ENCODE results near the gene ALCAM.
A peak's percentile ranks its signal among the peaks of the same experiment; 100 is the strongest.

Gene ALCAM

DNA sequence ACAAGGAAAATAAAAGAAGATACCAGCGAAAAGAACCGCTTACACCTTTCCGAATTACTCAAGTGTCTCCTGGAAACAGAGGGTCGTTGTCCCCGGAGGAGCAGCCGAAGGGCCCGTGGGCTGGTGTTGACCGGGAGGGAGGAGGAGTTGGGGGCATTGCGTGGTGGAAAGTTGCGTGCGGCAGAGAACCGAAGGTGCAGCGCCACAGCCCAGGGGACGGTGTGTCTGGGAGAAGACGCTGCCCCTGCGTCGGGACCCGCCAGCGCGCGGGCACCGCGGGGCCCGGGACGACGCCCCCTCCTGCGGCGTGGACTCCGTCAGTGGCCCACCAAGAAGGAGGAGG lies 325 bp downstream of the ALCAM start:
- ChIA-PET CTCF (interaction anchor here (0.6 to 1.6 kb wide), 2 partner anchors 151 to 464 kb away, joined by 3 to 11 read pairs; no protein-coding TSS in a partner anchor), POLR2A (no interaction called here)
- H3K27ac ChIP-seq (ENCODE audit: extremely low read depth, low read depth, low read length) = peak overlapping the region; percentile 92
- H3K36me3 ChIP-seq (ENCODE audit: control insufficient read depth in 2 of 2, insufficient read depth in 1 of 2, low read length in 2 of 2) = no peaks in the 10 kb centered on the region
- no peak for TF ChIP-seq KLF16 (tag by site-specific recombination; IDR thresholded peaks at IDR 0.05)
- no peak for TF ChIP-seq ZNF2 (tag by site-specific recombination; IDR thresholded peaks at IDR 0.05)
- TF ChIP-seq ZNF776 (tag by site-specific recombination; IDR thresholded peaks at IDR 0.05; ENCODE audit: borderline replicate concordance) = no peak
- TF ChIP-seq ZFP41 (tag by site-specific recombination; IDR thresholded peaks at IDR 0.05; ENCODE audit: borderline replicate concordance) = no peak
- TF ChIP-seq ZNF530 (tag by site-specific recombination; IDR thresholded peaks at IDR 0.05; ENCODE audit: low read depth) = no peak
- no peak for TF ChIP-seq GFI1B (tag by site-specific recombination; IDR thresholded peaks at IDR 0.05)
- no peak for TF ChIP-seq ZNF433 (tag by site-specific recombination; IDR thresholded peaks at IDR 0.05; ENCODE audit: low read depth)
- TF ChIP-seq, protein P1, sequence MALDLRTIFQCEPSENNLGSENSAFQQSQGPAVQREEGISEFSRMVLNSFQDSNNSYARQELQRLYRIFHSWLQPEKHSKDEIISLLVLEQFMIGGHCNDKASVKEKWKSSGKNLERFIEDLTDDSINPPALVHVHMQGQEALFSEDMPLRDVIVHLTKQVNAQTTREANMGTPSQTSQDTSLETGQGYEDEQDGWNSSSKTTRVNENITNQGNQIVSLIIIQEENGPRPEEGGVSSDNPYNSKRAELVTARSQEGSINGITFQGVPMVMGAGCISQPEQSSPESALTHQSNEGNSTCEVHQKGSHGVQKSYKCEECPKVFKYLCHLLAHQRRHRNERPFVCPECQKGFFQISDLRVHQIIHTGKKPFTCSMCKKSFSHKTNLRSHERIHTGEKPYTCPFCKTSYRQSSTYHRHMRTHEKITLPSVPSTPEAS (tag by site-specific recombination; IDR thresholded peaks at IDR 0.05) = 0 out of 2 replicates have a peak, but pooled peaks have one; percentile 6
- no peak for TF ChIP-seq ZNF830 (tag by site-specific recombination; IDR thresholded peaks at IDR 0.05; ENCODE audit: low read depth)
- TF ChIP-seq GLIS2 (tag by site-specific recombination; IDR thresholded peaks at IDR 0.05) = peak; percentile 68
- TF ChIP-seq, protein P2, sequence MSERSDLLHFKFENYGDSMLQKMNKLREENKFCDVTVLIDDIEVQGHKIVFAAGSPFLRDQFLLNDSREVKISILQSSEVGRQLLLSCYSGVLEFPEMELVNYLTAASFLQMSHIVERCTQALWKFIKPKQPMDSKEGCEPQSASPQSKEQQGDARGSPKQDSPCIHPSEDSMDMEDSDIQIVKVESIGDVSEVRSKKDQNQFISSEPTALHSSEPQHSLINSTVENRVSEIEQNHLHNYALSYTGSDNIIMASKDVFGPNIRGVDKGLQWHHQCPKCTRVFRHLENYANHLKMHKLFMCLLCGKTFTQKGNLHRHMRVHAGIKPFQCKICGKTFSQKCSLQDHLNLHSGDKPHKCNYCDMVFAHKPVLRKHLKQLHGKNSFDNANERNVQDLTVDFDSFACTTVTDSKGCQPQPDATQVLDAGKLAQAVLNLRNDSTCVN (tag by site-specific recombination; optimal IDR thresholded peaks at IDR 0.05) = peak; percentile 65
- TF ChIP-seq, protein P3, sequence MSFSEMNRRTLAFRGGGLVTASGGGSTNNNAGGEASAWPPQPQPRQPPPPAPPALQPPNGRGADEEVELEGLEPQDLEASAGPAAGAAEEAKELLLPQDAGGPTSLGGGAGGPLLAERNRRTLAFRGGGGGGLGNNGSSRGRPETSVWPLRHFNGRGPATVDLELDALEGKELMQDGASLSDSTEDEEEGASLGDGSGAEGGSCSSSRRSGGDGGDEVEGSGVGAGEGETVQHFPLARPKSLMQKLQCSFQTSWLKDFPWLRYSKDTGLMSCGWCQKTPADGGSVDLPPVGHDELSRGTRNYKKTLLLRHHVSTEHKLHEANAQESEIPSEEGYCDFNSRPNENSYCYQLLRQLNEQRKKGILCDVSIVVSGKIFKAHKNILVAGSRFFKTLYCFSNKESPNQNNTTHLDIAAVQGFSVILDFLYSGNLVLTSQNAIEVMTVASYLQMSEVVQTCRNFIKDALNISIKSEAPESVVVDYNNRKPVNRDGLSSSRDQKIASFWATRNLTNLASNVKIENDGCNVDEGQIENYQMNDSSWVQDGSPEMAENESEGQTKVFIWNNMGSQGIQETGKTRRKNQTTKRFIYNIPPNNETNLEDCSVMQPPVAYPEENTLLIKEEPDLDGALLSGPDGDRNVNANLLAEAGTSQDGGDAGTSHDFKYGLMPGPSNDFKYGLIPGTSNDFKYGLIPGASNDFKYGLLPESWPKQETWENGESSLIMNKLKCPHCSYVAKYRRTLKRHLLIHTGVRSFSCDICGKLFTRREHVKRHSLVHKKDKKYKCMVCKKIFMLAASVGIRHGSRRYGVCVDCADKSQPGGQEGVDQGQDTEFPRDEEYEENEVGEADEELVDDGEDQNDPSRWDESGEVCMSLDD (tag by site-specific recombination; IDR thresholded peaks at IDR 0.05) = no peak
- no peak for TF ChIP-seq ZNF211 (tag by site-specific recombination; IDR thresholded peaks at IDR 0.05; ENCODE audit: low read depth)
- no peak for TF ChIP-seq ZNF529 (tag by site-specific recombination; IDR thresholded peaks at IDR 0.05; ENCODE audit: insufficient replicate concordance)
- 0 out of 2 replicates have a peak, but pooled peaks have one; percentile 3 for TF ChIP-seq ZXDB (tag by site-specific recombination; IDR thresholded peaks at IDR 0.05)
- TF ChIP-seq ZBTB20 (tag by site-specific recombination; IDR thresholded peaks at IDR 0.05) = peak; percentile 80
- no peak for TF ChIP-seq ZNF140 (tag by site-specific recombination; IDR thresholded peaks at IDR 0.05)
- TF ChIP-seq, protein P4, sequence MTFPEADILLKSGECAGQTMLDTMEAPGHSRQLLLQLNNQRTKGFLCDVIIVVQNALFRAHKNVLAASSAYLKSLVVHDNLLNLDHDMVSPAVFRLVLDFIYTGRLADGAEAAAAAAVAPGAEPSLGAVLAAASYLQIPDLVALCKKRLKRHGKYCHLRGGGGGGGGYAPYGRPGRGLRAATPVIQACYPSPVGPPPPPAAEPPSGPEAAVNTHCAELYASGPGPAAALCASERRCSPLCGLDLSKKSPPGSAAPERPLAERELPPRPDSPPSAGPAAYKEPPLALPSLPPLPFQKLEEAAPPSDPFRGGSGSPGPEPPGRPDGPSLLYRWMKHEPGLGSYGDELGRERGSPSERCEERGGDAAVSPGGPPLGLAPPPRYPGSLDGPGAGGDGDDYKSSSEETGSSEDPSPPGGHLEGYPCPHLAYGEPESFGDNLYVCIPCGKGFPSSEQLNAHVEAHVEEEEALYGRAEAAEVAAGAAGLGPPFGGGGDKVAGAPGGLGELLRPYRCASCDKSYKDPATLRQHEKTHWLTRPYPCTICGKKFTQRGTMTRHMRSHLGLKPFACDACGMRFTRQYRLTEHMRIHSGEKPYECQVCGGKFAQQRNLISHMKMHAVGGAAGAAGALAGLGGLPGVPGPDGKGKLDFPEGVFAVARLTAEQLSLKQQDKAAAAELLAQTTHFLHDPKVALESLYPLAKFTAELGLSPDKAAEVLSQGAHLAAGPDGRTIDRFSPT (tag by site-specific recombination; IDR thresholded peaks at IDR 0.05) = no peak; the same call in 1 of the 2 replicates
- TF ChIP-seq ZNF335 (tag by site-specific recombination; conservative IDR thresholded peaks at IDR 0.05) = peak; percentile 5; the same call in 1 of the 2 replicates
- no peak for TF ChIP-seq REPIN1 (tag by site-specific recombination; IDR thresholded peaks at IDR 0.05; ENCODE audit: low read depth)
- no peak for TF ChIP-seq HOXC10 (CRISPR knock-in tag; IDR thresholded peaks at IDR 0.05)
- no peak for TF ChIP-seq ZNF785 (tag by site-specific recombination; IDR thresholded peaks at IDR 0.05)
- 0 out of 2 replicates have a peak, but pooled peaks have one; percentile 7 for TF ChIP-seq ZBTB11 (tag by site-specific recombination; conservative IDR thresholded peaks at IDR 0.05; ENCODE audit: low read depth)
- TF ChIP-seq SCRT2 (tag by site-specific recombination; IDR thresholded peaks at IDR 0.05) = no peak
- no peak for TF ChIP-seq ZNF654 (tag by site-specific recombination; IDR thresholded peaks at IDR 0.05; ENCODE audit: low read depth)
- TF ChIP-seq RBAK (tag by site-specific recombination; IDR thresholded peaks at IDR 0.05) = no peak
- H3K4me1 ChIP-seq (ENCODE audit: control insufficient read depth, insufficient read depth, low read length) = peaks cover 2% of the 10 kb centered on the region; the same call in 1 of the 2 replicates
- H3K4me3 ChIP-seq (ENCODE audit: low read depth, low read length) = peak overlapping the region; percentile 80
- H3K9me3 ChIP-seq (ENCODE audit: control insufficient read depth, insufficient read depth, low read depth, low read length) = no peaks in the 10 kb centered on the region

Data from HEK293 (cell line).